ENCODE measurements around the gene MCRIP1.

DNA sequence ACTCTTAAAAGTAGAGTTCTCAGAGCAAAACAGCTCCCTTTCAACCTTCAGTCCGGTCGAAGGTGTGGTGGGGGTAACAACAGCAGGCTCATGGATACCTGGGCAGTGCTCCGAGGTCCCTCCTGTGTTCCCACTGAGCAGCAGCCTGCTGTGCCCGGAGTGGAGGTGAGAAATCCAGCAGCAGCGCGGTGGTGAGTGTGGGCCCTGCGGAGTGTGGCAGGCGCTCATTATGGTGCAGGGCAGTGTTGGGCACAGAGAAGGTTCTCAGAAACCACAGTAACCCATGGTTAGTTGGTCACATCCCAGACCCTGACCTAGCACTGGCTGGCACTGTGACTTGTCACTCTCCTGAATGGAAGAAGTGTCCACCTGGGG is 32.3 kb upstream of the MCRIP1 start:
- TF ChIP-seq, protein P1, sequence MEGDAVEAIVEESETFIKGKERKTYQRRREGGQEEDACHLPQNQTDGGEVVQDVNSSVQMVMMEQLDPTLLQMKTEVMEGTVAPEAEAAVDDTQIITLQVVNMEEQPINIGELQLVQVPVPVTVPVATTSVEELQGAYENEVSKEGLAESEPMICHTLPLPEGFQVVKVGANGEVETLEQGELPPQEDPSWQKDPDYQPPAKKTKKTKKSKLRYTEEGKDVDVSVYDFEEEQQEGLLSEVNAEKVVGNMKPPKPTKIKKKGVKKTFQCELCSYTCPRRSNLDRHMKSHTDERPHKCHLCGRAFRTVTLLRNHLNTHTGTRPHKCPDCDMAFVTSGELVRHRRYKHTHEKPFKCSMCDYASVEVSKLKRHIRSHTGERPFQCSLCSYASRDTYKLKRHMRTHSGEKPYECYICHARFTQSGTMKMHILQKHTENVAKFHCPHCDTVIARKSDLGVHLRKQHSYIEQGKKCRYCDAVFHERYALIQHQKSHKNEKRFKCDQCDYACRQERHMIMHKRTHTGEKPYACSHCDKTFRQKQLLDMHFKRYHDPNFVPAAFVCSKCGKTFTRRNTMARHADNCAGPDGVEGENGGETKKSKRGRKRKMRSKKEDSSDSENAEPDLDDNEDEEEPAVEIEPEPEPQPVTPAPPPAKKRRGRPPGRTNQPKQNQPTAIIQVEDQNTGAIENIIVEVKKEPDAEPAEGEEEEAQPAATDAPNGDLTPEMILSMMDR (IDR thresholded peaks at IDR 0.05; ENCODE audit: insufficient read depth, low read depth, low read length) = no peak
- TF ChIP-seq EZH2 (IDR thresholded peaks at IDR 0.05; ENCODE audit: insufficient read depth, low read length) = no peak

Measured in astrocyte (in vitro differentiated cells and primary cell).